Amygdala (tissue), 56 donors: ENCODE measurements around the gene ALK.

ENCODE experiments used
- DNase-seq, 56 donors: peaks; one replicate each; lab custom pipeline; 2025; lab: John Stamatoyannopoulos, UW

ALK gene

GRCh38 chr2:29440921-29441623 is 480.3 kb downstream of the ALK start:
- DNase-seq = no peak

GRCh38 chr2:29433920-29434319 is 487.5 kb downstream of the ALK start:
- DNase-seq = no peak

- no peak for DNase-seq
Measured at GRCh38 chr2:29433128-29433527, 488.3 kb downstream of the ALK start.

GRCh38 chr2:29431485-29431884 is 489.9 kb downstream of the ALK start:
- DNase-seq = no peak

- DNase-seq = no peak
Measured at GRCh38 chr2:29430382-29431112, 490.8 kb downstream of the ALK start.

- no peak for DNase-seq
Measured at GRCh38 chr2:29426354-29426753, 495.0 kb downstream of the ALK start.

- no peak for DNase-seq
Measured at GRCh38 chr2:29425866-29426265, 495.5 kb downstream of the ALK start.

GRCh38 chr2:29423061-29423666 is 498.2 kb downstream of the ALK start:
- no peak for DNase-seq

GRCh38 chr2:29420999-29421782 is 500.2 kb downstream of the ALK start:
- no peak for DNase-seq

GRCh38 chr2:29420464-29420863 is 500.9 kb downstream of the ALK start:
- DNase-seq = peak in 2 of 56 donors; percentile 4 to 8

GRCh38 chr2:29417630-29418029 is 503.8 kb downstream of the ALK start:
- DNase-seq = no peak

- no peak for DNase-seq
Measured at GRCh38 chr2:29412197-29412925, 509.0 kb downstream of the ALK start.

GRCh38 chr2:29405707-29406106 is 515.7 kb downstream of the ALK start:
- no peak for DNase-seq

- no peak for DNase-seq
Measured at GRCh38 chr2:29405266-29405665, 516.1 kb downstream of the ALK start.

GRCh38 chr2:29401994-29402393 is 519.4 kb downstream of the ALK start:
- no peak for DNase-seq

- DNase-seq = no peak
Measured at GRCh38 chr2:29400930-29401653, 520.3 kb downstream of the ALK start.

GRCh38 chr2:29398384-29399237 is 522.8 kb downstream of the ALK start:
- DNase-seq = no peak

- DNase-seq = no peak
Measured at GRCh38 chr2:29397713-29398112, 523.7 kb downstream of the ALK start.

GRCh38 chr2:29397039-29397438 is 524.3 kb downstream of the ALK start:
- DNase-seq = no peak
